Immature natural killer cell (primary cell): Measurements from ENCODE around the gene PDSS2. TPM values are rescaled to one million over a fixed set of nuclear protein-coding genes. Genes with fewer than 3 reads are reported as not detected.

ENCODE experiments used
- polyA plus RNA-seq, 3 donors: library from polyadenylated mRNA; unstranded; fragments of 300-500 nt; fragmentation: Illumina TruSeq; gene quantifications; one replicate each; pipeline ENCODE4 v1.2.3, GENCODE V29; 2021

The PDSS2 gene
- polyA plus RNA-seq, 3 donors from 2014 or later, result 10.2 to 11.5 (median 11.0) TPM

Other genes starting within 250 kb of the PDSS2 start
- not detected for gene SOBP, start 30.6 kb upstream of the PDSS2 start, polyA plus RNA-seq